SK-N-MC (cell line): Measurements from ENCODE around the gene SCAF8.
A peak's percentile ranks its signal among the peaks of the same experiment; 100 is the strongest.
"Not testable (repeated sequence)": the region's sequence is repeated elsewhere in the genome, so short reads cannot be mapped to it uniquely, and the experiment has no call there.

ENCODE experiments used
- DNase-seq: peaks from one replicate; pipeline ENCODE4 v3.0.0-alpha.2; 2011; ENCODE audit warnings: low read depth, low spot score
- H3K27ac ChIP-seq: fragments of 200-600 bp; sonication (generic); 2 replicates; pipeline ENCODE4 v1.5.1; 2016; ENCODE audit warnings: mixed run types
- H3K36me3 ChIP-seq: fragments of 200-600 bp; sonication (generic); 2 replicates; pipeline ENCODE4 v1.6.1; 2017; ENCODE audit warnings: antibody characterized with exemption, low read length, mixed read lengths; ENCODE audit not compliant: insufficient read depth
- H3K4me3 ChIP-seq: fragments of 200-600 bp; sonication (generic); 2 replicates; pipeline ENCODE4 v1.5.1; 2016
- H3K9ac ChIP-seq: fragments of 200-600 bp; sonication (generic); 2 replicates; pipeline ENCODE4 v1.8.0; 2017; ENCODE audit warnings: mixed run types, mixed read lengths; ENCODE audit not compliant: insufficient read length
- H3K9me3 ChIP-seq: fragments of 200-600 bp; sonication (generic); 2 replicates; pipeline ENCODE4 v1.6.1; 2017; ENCODE audit warnings: low read depth, mild to moderate bottlenecking, antibody characterized with exemption, low read length, moderate library complexity, mixed read lengths
- EZH2 ChIP-seq: fragments of 200-600 bp; sonication (generic); IDR thresholded peaks from one replicate; pipeline ENCODE4 v1.6.1; 2017; ENCODE audit warnings: antibody characterized with exemption
- FOXP2 ChIP-seq: optimal IDR thresholded peaks from 2 replicates; pipeline ENCODE3; 2011; ENCODE audit warnings: mild to moderate bottlenecking, moderate library complexity; ENCODE audit not compliant: insufficient read depth; ENCODE audit errors: extremely low read length, control extremely low read depth
- POLR2AphosphoS5 ChIP-seq: IDR thresholded peaks from 2 replicates; pipeline ENCODE4 v1.6.1; 2012; ENCODE audit warnings: mild to moderate bottlenecking, low read depth, low read length, borderline replicate concordance

The SCAF8 gene

DNA sequence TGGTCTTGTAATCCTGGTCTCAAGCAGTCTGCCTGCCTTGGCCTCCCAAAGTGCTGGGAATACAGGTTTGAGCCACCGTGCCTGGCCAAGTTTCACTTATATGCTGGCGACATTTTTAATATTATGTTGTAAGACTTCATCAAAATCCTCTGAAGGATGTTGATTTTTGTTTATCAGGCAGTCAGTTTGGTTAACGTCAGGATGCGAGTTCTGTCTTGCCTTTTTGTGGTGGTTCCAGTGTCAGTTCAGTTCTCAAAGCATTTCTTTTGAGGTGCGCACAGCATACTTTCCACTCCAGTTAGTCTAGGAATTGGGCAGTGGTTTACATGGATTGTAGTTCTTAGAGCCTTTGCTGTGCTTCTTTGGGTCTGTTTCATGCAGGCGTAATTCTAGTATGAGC is 24.9 kb downstream of the SCAF8 start:
- DNase-seq, result no peak
- TF ChIP-seq FOXP2 (no peak), EZH2 (no peak), POLR2AphosphoS5 (no peak)
- Histone ChIP-seq H3K9me3 (peaks cover 6% of the 10 kb centered on the region; the same call in 1 of the 2 replicates), H3K27ac (no peak overlapping the region), H3K36me3 (peaks cover 55% of the 10 kb centered on the region), H3K9ac (no peak overlapping the region), H3K4me3 (no peak overlapping the region)

DNA sequence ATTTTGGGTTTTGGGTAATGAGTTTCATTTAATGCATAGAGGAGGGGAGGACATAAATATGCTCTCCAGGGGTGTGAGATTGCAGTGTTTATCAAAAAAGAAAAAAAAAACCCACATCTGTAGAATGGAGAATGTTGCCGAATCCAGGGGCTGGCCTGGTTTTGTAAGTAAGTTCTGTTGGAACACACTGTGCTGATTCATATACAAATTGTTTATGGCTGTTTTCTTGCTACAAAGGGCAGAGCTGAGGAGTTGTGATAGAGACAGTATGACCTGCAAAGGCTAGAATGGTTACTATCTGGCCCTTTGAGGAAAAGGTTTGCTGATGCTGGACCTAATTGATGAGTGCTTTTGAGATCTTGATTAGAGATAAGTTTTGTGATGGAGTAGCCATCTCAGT is 30.4 kb downstream of the SCAF8 start:
- DNase-seq, result no peak
- TF ChIP-seq POLR2AphosphoS5, result no peak
- no peaks in the 10 kb centered on the region for H3K9me3 ChIP-seq
- no peak overlapping the region for H3K27ac ChIP-seq
- H3K4me3 ChIP-seq, result no peak overlapping the region
- peaks cover 31% of the 10 kb centered on the region for H3K36me3 ChIP-seq
- H3K9ac ChIP-seq, result no peak overlapping the region

DNA sequence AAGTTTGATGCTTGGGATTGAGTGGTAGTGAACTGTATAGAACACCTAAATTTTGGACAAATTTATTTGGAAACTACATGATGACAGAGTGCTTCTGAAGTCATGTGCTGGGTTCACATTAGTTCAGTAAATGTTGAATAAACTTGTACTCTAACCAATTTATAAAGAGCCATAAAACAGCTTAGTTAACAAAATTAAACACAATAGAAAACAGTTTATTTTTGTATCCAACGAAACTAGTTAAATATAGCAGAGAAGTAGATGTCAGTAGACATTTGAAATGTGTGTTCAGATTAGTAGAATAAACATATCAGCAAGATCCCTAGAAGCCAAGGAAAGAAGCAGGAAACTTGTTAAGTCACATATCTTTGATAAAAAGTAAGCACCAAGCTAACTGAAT is 32.1 kb downstream of the SCAF8 start:
- H3K9me3 ChIP-seq, result no peaks in the 10 kb centered on the region
- H3K36me3 ChIP-seq, result peaks cover 36% of the 10 kb centered on the region
- no peak for TF ChIP-seq POLR2AphosphoS5
- TF ChIP-seq FOXP2, result no peak
- TF ChIP-seq EZH2, result no peak
- H3K9ac ChIP-seq, result no peak overlapping the region
- peak overlapping the region; percentile 61; the same call in 1 of the 2 replicates for H3K27ac ChIP-seq
- H3K4me3 ChIP-seq, result no peak overlapping the region
- no peak for DNase-seq

DNA sequence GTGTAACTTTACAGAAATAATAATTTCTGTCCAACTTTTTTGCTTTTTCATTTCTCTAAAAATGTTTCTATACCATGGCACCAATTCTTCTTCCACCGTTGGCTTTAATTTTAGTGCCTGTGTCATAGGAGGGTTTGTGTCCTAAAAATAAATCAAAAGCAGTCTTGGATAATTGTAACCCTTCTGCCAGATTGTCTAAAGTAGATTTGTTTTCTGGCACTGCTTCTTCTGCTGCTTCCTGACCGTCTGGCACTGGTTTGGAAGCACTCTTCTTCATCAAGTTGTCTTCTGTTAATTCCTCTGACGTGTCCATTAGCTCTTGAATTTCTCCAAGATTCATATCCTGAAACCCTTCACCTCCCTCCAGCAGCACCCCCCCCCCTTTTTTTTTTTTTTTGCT is 33.1 kb downstream of the SCAF8 start:
- H3K4me3 ChIP-seq, result no peak overlapping the region
- no peak overlapping the region for H3K9ac ChIP-seq
- no peaks in the 10 kb centered on the region for H3K9me3 ChIP-seq
- TF ChIP-seq FOXP2 (no peak), POLR2AphosphoS5 (no peak), EZH2 (no peak)
- peaks cover 29% of the 10 kb centered on the region for H3K36me3 ChIP-seq
- peak overlapping the region; percentile 72 for H3K27ac ChIP-seq
- no peak for DNase-seq

DNA sequence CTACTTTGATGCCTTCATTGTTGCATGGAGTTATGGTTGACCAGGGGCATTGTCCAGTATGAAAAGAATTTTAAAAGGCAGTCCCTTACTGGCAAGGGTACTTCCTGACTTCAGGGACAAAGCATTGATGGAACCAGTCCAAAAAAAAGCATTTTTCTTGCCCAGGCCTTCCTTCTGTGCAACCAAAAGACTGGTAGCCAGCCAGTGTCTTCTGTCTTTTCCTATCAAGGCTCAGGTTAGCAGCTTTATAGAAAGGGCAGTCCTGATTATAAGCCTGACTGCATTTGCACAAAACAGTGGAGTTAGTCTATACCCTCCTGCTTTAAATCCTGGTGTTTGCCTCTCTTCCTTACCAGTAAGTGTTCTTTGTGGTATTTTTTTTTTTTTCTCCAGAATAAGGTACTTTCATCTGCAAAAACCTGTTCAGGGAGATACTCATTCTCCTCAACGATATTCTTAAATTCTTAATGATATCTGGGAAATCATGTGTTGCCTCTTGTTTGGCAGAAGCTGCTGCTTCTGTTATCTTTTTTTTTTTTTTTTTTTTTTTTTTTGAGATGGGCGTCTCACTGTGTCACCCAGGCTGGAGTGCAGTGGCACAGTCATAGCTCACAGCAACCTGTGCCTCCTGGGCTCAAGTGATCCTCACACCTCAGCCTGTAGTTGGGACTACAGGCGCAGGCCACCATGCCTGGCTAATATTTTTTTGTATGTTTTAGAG is 33.9 kb downstream of the SCAF8 start:
- no peak for DNase-seq
- no peak overlapping the region for H3K4me3 ChIP-seq
- H3K9me3 ChIP-seq, result no peaks in the 10 kb centered on the region
- TF ChIP-seq POLR2AphosphoS5 (no peak), EZH2 (no peak), FOXP2 (no peak)
- no peak overlapping the region for H3K9ac ChIP-seq
- H3K36me3 ChIP-seq, result peaks cover 30% of the 10 kb centered on the region
- no peak overlapping the region for H3K27ac ChIP-seq

DNA sequence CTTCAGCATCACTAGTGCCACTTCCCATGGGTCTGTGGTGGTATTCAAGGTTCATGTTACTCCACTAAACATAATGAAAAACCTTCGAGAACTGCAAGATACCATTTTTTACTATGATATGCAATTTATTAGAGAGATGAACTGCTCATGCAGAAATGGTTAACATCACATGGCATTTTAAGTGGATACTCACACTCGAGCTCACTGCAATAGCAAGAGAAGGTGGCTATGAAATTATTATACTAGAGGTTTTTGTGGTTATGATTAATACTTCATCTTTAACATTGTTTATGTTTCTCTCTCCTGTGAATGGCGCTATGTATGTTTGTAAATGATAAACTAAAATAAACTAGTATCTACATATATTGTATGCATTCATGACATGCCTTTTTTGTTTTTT is 35.1 kb downstream of the SCAF8 start:
- Histone ChIP-seq H3K9me3 (no peaks in the 10 kb centered on the region), H3K9ac (no peak overlapping the region)

DNA sequence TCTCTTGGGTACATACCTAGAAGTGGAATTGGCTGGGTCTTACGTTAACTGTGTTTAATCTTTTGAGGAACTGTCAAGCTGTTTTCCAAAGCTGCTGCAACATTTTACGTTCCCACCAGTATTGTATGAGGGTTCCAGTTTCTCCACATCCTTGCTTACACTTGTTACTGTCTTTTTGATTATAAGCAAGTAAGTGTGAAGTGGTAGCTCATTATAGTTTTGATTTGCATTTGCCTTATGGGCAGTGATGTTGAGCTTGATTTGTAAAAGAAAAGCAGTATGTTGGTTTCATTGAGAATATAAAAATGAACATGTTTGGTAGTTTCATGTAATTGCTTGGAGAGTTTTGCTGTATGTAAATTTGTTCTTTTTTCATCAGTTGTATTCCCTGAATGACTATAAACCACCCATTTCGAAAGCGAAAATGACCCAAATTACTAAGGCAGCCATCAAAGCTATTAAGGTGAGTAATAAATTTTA is 40.4 kb downstream of the SCAF8 start:
- no peak for TF ChIP-seq EZH2
- no peak for TF ChIP-seq POLR2AphosphoS5
- no peak for TF ChIP-seq FOXP2
- Histone ChIP-seq H3K4me3 (no peak overlapping the region), H3K9me3 (no peaks in the 10 kb centered on the region), H3K36me3 (peaks cover 44% of the 10 kb centered on the region), H3K9ac (no peak overlapping the region), H3K27ac (no peak overlapping the region)
- no peak for DNase-seq

More for the DNA sequence above, 35.1 kb downstream of the SCAF8 start:
- Histone ChIP-seq H3K36me3 (peaks cover 28% of the 10 kb centered on the region), H3K27ac (no peak overlapping the region), H3K4me3 (no peak overlapping the region)
- no peak for DNase-seq
- TF ChIP-seq EZH2 (no peak), FOXP2 (no peak), POLR2AphosphoS5 (no peak)

DNA sequence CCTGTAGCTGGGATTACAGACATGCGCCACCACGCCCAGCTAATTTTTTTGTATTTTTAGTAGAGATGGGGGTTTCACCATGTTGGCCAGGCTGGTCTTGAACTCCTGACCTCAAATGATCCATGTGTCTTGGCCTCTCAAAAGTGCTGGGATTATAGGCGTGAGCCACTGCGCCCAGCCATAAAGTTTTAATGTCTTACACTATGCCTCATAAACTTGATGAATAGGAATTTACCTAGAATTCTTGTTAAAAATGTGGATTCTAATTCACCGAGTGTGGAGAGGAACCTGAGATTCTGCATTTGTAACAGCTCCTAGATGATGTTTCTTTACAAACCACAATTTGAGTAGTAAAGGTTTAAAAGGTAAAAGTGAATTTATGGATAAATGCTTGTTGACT is 45.9 kb downstream of the SCAF8 start:
- not testable (repeated sequence) for H3K27ac ChIP-seq, DNase-seq, H3K9ac ChIP-seq, H3K9me3 ChIP-seq, H3K4me3 ChIP-seq
- H3K36me3 ChIP-seq, result peaks cover 56% of the 10 kb centered on the region

DNA sequence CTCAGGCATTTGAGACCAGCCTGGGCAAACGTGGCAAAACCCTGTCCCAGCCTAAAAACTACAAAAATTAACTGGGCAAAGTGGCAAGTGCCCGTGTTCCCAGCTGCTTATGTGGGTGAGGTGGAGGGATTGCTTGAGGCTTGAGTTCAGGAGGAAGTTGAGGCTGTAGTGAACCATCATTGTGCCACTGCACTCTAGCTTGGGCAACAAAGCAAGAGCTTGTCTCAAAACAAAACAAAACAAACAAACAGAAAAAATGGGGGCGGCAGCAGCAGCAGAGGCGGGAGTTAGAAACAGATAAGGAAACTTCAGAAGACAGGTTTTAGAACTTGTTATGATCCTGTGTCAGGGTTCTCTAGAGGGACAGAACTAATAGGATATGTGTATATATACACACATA is 49.0 kb downstream of the SCAF8 start:
- no peak overlapping the region for H3K4me3 ChIP-seq
- no peak overlapping the region for H3K9ac ChIP-seq
- H3K36me3 ChIP-seq, result peaks cover 54% of the 10 kb centered on the region
- no peak for DNase-seq
- no peak overlapping the region for H3K27ac ChIP-seq
- H3K9me3 ChIP-seq, result no peaks in the 10 kb centered on the region
- TF ChIP-seq EZH2 (no peak), POLR2AphosphoS5 (no peak), FOXP2 (no peak)
